ENCODE measurements around the gene CLCA4.
"Not testable (repeated sequence)": the region's sequence is repeated elsewhere in the genome, so short reads cannot be mapped to it uniquely, and the experiment has no call there.

The CLCA4 gene, protein sequence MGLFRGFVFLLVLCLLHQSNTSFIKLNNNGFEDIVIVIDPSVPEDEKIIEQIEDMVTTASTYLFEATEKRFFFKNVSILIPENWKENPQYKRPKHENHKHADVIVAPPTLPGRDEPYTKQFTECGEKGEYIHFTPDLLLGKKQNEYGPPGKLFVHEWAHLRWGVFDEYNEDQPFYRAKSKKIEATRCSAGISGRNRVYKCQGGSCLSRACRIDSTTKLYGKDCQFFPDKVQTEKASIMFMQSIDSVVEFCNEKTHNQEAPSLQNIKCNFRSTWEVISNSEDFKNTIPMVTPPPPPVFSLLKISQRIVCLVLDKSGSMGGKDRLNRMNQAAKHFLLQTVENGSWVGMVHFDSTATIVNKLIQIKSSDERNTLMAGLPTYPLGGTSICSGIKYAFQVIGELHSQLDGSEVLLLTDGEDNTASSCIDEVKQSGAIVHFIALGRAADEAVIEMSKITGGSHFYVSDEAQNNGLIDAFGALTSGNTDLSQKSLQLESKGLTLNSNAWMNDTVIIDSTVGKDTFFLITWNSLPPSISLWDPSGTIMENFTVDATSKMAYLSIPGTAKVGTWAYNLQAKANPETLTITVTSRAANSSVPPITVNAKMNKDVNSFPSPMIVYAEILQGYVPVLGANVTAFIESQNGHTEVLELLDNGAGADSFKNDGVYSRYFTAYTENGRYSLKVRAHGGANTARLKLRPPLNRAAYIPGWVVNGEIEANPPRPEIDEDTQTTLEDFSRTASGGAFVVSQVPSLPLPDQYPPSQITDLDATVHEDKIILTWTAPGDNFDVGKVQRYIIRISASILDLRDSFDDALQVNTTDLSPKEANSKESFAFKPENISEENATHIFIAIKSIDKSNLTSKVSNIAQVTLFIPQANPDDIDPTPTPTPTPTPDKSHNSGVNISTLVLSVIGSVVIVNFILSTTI

DNA sequence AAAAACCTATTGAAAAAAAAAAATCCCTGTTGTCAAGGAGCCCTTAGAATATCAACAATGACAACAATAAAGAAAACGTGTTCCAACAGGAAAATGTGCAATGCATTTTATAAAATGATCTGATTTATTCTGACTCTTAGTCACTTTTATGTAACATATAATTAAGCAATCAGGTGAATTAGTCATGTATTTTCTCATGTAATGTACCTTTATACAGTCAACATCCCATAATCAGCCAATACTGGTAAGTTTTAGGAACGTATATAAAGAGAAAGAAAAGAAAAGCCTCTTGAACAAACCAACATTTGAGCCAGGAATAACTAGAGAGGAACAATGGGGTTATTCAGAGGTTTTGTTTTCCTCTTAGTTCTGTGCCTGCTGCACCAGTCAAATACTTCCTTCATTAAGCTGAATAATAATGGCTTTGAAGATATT is at the start of gene CLCA4:
CLCA4 (plus strand) TSS at position 292 of the 435 bp plus-strand sequence; CDS start at position 334, 42 bp downstream.
- DNase-seq: no peak

DNA sequence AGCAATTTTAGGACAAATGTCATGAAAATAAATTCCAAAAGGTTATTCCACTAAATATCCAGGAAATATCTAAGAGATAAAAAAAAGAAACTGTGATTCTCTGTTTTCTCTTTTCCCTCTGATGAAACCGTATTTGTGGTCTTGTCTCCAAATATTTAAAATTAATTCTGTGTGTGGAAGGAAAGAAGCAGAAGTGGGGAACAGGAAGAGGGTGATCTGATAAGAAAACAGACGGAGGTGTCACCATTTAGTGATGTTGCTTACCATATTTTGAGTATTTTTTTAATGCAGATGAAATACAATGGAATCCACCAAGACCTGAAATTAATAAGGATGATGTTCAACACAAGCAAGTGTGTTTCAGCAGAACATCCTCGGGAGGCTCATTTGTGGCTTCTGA is 48.6 kb upstream of the CLCA4 start:
- no peak for DNase-seq

DNA sequence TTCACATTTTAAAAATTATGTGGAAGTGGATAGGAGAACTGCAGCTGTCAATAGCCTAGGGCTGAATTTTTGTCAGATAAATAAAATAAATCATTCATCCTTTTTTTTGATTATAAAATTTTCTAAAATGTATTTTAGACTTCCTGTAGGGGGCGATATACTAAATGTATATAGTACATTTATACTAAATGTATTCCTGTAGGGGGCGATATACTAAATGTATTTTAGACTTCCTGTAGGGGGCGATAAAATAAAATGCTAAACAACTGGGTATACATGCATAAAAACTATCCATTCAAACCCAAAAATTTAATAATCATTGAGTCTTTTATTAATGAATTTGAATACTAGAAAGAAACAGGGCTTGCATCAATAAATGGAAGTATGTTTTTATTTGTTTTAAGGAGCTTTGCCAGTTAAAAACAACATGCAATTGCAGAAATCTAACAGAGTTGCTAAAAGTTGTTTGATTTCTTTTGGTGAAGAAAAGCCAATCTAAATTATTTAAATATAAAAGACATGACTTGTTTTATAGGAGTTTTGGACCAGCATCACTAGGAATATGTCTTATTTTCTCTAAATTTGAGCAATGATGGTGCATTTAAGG is 46.8 kb upstream of the CLCA4 start:
- no peak for DNase-seq

DNA sequence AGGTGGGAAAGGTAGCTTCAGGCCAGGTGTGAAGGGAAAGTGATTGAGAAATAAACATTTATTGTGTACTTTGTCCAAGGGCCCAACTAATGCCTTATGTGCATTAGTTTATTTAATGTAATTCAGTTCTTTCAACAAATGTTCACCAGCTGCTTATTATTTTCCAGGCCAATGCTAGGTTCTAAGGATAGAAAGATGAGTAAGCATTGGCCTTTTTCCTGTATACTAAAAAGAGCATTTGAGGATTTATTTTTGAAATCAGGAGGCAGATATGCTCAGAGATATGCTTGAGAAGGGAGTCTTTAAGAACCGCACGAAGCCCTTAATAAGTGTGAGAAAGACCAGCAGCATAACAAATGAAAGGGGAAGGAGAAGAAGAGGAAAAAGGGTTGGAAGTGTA is 46.2 kb upstream of the CLCA4 start:
- DNase-seq: no peak

DNA sequence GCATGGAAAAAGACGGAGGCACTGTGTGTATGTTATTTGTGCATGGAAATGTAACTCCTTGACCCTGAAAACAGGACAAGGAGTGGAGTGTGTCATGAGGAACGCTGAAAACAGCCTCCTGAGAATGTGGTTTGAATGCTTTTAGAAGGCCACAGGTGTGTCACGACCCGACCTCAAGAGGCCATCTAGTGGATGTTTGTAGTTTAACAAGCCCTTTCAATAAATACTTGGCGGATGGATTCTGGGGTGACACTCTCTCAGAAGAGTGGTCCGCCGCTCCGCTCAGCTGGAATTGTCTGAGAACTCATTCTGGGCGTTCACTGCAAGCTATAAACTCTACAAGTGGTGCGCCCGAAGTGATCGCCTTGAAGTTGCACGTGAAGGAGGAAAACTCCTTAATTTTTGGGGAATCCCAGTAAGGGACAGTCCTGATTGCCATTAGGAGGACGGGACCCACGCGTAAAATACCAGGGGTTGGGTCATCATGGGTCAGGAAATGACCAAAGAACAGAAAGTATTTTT is 44.7 kb upstream of the CLCA4 start:
- DNase-seq: not testable (repeated sequence)

DNA sequence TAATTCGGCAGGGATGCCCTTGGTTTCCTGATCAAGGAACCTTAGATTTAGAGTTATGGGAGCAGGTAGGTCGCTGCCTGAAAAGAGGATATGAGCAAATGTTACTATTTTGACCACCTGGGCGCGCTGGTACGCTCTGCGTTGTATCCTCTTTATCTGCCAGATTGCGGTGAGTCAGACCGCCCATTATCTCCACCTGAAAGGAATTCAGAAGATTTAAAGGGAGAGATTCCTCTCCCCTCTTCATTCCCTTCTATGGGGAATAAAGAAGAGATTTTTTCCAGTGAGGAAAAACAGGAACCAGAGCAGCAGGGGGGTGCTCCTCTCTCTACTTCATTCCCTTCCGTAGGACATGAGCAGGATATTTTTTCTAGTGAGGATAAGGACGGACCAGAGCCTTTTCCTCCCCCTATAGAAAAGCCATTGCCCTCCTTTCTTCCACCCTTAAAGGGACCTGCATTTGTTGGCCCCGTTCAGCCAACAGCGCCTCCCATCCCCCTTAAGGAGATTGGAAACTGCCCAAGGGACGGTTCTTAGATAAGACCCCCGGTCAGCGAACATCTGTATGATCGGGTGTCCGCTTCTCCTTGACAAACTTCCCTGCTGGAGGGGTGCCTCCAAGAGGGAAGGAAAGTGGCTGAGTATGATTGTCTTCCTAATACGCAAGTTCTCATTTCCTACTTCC is 44.0 kb upstream of the CLCA4 start:
- no peak for DNase-seq

GRCh38 chr1:86503406-86504136 is 43.3 kb upstream of the CLCA4 start:
- no peak for DNase-seq

GRCh38 chr1:86504137-86504479 is 42.8 kb upstream of the CLCA4 start:
- no peak for DNase-seq

DNA sequence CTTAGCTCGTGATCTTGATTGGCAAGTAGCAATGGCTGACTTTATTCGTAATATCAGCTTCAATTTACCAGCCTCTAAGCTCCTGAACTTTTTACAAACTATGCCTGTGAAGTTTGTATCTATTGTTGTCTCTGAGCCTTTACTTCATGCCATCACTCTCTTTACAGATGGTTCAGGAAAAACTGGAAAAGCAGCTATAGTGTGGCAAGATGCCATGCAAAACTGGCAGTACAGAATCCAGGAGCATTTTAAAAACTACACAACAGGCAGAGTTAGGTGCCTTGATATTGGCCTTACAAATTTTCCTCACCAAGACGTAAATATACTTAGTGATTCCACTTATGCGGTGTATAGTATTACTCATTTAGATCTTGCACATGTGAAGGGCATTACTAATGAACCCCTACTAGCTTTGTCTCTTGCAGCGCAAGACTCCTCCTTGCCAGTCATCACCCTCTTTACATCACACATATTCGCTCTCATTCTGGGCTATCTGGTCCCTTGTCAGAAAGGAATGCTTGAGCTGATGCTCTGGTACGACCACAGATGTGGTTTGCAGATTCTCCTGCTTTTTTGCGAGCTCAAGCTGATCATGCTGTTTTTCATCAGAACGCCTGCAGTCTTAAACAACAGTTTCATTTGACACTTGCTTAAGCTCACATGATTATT is 41.8 kb upstream of the CLCA4 start:
- no peak for DNase-seq

DNA sequence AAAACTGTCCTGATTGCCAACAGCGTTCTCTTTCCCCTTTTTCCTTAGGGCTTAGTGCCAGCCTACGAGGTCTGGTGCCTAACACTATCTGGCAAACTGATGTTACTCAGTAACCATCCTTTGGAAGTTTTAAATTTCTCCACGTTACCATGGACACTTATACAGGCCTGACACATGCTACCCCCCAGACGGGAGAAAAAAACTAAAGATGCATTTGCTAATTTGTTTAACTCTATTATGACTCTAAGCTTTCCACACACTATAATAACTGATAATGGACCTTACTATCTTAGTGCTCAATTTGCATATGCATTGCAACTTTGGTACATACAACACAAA is 41.3 kb upstream of the CLCA4 start:
- DNase-seq: no peak

GRCh38 chr1:86507935-86508582 is 38.8 kb upstream of the CLCA4 start:
- DNase-seq: no peak

DNA sequence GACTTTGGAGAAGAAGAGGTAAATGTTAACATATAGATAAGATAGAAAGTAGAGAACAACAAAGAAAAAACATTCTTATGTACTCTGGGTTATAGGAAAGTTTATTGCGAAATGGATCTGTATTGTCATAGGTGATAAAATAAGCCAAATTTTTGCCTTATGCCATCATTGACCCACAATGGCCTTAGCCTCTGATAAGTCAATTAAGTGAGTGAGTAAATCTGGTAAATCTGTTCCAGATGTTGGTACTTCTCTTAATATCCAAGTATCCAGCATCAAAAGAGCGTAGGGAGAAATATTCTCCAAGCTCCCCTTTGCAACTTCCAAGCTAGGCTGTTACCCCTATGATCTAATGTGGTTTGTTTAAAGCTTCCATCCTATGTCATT is 38.3 kb upstream of the CLCA4 start:
- DNase-seq: no peak

- DNase-seq: no peak
Measured at GRCh38 chr1:86515597-86515996, 31.3 kb upstream of the CLCA4 start.

DNA sequence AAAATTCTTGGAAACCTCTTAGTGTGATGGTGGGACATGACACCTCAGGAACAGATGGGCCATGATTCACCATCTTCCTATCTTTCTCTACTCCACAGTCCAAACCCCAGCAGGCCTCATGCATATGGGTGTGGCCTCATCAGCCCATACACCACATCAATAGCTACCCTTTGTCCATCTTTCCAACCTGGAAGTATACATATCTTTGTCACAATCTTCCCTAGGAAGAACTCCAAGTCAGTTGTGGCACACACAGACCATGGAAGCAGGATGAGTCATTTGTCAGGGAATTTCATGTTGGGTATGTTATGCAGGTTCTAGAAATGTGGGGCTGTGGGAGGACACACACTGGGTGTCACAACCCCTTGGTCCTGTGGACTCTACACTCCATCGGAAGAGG is 30.5 kb upstream of the CLCA4 start:
- no peak for DNase-seq

DNA sequence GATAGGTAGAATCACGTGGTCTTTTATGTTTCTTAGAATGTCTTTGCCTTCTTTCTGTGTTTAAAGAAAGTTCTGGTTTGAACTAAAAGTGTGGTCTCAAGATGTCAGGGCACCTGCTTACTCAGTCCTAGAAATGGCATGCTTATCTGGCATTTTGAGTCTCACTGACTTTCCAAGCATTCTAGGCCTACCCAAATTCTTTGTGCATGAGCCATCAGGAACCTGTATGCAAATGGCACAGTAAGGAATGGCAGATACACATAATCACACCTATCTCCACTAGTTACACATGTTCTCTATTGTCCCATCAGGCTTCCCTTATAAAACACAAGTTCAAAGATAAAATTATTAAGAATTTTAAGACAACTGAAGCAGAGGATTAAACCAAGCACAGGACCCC is 29.5 kb upstream of the CLCA4 start:
- no peak for DNase-seq

DNA sequence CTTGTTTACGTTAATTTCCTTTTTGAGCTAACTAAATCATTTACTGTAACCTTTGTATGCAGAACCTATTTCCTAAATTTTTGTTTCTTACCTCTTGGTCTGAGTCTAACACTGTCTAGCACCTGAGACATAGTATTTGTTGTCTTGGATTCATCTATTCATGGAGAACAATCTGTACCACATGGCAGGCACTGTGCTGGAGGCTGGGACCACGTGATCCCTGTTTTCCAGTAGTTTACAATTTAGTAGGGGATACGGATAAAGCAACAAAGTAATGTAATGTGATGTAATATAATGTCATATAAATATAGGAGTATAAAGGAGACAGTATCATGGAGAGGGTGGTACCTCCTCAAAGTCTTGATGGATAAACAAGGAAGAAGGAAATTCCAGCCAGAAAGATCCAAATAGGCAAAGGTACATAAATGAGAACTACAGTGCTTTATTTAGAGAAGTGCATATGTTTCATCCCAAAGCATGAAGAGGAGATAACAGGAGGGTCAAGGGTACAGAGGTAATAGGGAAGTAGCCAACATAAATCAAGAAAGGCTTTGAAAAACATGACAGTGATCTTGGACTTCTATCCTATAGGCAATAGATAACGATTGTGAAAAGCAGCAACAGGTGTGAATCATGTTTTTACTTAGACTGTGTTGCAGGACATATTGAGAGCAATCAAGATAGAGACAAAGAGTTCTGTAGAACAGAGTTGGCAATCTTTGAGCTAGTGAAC is 25.9 kb upstream of the CLCA4 start:
- DNase-seq: no peak

GRCh38 chr1:86521522-86521891 is 25.4 kb upstream of the CLCA4 start:
- no peak for DNase-seq

DNA sequence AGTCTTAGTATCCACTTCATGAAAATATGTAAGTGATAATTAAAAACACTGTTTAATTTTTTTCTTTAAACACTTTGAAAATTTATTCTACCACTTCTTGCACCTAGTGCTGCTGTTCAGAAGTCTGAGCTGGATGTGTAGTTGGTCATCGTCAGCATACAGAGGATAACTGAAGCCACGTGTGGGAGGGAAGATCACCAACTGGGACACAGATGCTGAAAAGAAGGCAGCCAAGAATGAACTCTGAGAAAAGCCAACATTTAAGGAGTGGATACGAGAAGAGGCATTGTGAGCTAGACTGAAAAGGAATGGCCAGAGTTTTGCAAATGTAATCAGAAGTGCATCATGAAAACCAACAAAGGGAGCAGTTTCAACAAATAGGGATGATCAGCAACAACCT is 24.6 kb upstream of the CLCA4 start:
- DNase-seq: no peak

DNA sequence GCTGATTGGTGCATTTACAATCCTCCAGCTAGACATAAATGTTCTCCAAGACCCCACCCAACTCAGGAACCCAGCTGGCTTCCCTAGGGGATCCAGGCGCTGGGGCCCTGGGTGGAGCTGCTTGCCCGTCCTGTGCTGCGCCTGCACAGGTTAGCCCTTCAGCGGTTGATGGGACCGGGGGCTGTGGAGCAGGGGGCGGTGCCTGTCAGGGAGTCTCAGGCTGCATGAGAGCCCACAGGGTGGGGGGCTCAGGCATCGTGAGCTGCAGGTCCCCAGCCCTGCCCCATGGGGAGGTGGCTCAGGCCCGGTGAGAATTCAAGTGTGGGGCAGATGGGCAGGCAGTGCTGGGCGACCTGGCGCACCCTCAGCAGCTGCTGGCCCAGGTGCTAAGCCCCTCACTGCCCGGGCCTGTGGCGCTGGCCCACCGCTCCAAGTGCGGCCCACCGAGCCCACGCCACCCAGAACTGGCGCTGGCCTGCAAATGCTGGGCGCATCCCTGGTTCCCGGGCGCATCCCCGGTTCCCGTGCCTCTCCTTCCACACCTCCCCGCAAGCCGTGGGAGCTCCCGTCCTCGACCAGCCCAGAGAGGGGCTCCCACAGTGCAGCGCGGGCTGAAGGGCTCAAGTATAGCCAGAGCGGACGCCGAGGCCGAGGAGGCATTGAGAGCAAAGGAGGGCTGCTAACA is 23.1 kb upstream of the CLCA4 start:
- no peak for DNase-seq

DNA sequence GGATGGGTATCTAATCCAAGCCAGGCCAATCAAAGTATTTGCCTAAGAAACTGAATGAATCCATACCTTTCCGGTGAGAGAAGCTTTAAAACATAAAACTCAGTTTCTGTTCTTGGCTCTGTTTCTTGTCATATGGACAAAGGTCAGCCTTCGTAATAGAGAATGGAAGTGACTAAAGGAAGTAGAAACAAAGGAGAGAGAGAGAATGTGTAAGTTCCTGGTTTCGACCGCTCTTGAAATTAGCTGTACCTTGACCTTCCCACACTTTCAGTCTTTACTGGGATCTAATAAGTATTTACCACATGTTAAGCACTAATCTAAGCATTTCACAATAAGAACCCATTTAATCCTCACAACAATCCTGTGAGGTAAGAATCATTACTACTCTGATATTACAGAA is 19.6 kb upstream of the CLCA4 start:
- DNase-seq: no peak

Measured in cortex of kidney (tissue), 1 donor.